K562 (cell line): ENCODE measurements around the gene PPARD. TPM values are rescaled to one million over a fixed set of nuclear protein-coding genes. Genes with fewer than 3 reads are reported as not detected.
A peak's percentile ranks its signal among the peaks of the same experiment; 100 is the strongest.

Experiments used
- ARID3B ChIP-seq: fragments of 250-450 bp; sonication (Bioruptor Pico); IDR thresholded peaks from 2 replicates; pipeline ENCODE4 v1.4.0; 2020; ENCODE audit warnings: borderline replicate concordance
- FOXA3 ChIP-seq, 2 experiments: fragments of 450-650 bp in 1 of 2; sonication (generic) in 1 of 2; formaldehyde crosslinking; IDR thresholded peaks in 1 of 2; conservative IDR thresholded peaks in 1 of 2; 2 replicates each; pipeline versions ENCODE4 v1.4.0 to v1.8.0; 2020 to 2022; ENCODE audit warnings: mild to moderate bottlenecking in 2 of 2, missing genetic modification reagents in 1 of 2
- HMBOX1 ChIP-seq: sonication (generic); IDR thresholded peaks from 2 replicates; pipeline ENCODE4 v1.6.1; 2016
- HNRNPLL ChIP-seq: fragments of 200-400 bp; formaldehyde crosslinking; IDR thresholded peaks from 2 replicates; pipeline ENCODE4 v1.6.1; 2017; ENCODE audit warnings: low read length, low read depth, mild to moderate bottlenecking; ENCODE audit not compliant: poor library complexity, severe bottlenecking
- IRF9 ChIP-seq: fragments of 450-650 bp; IDR thresholded peaks from 2 replicates; pipeline ENCODE4 v1.6.1; 2016; ENCODE audit warnings: missing biosample characterization, missing genetic modification characterization
- NCOA2 ChIP-seq, 2 experiments: fragments of 450-650 bp; IDR thresholded peaks; 2 replicates each; pipeline ENCODE4 v1.6.1; 2018; ENCODE audit warnings: mild to moderate bottlenecking in 2 of 2, moderate library complexity in 1 of 2; ENCODE audit not compliant: partially characterized antibody in 2 of 2
- NFYB ChIP-seq: IDR thresholded peaks from 2 replicates; pipeline ENCODE4 v1.6.1; 2011; ENCODE audit warnings: mild to moderate bottlenecking, moderate library complexity; ENCODE audit not compliant: insufficient read length; ENCODE audit errors: extremely low read depth
- PHB2 ChIP-seq: fragments of 450-650 bp; IDR thresholded peaks from 2 replicates; pipeline ENCODE4 v1.6.1; 2017; ENCODE audit warnings: low read depth
- PYGO2 ChIP-seq: fragments of 450-650 bp; IDR thresholded peaks from 2 replicates; pipeline ENCODE4 v1.6.1; 2016; ENCODE audit warnings: mild to moderate bottlenecking, missing genetic modification characterization, moderate library complexity, missing compliant biosample characterization
- SIRT6 ChIP-seq: IDR thresholded peaks from one replicate; pipeline ENCODE4 v1.6.1; 2012; ENCODE audit warnings: low read depth, mild to moderate bottlenecking, control low read depth, inconsistent platforms, low read length, moderate library complexity
- SMAD1 ChIP-seq: fragments of 150-350 bp; IDR thresholded peaks from 2 replicates; pipeline ENCODE4 v1.6.1; 2014; ENCODE audit warnings: low read length, low read depth; ENCODE audit not compliant: partially characterized antibody
- SMARCA5 ChIP-seq: fragments of 450-650 bp; IDR thresholded peaks from 2 replicates; pipeline ENCODE4 v1.6.1; 2016
- SMARCB1 ChIP-seq: IDR thresholded peaks from 2 replicates; pipeline ENCODE4 v1.6.1; 2011; ENCODE audit warnings: improper control_type of control experiment, low read depth; ENCODE audit not compliant: insufficient read length
- SMARCC2 ChIP-seq: fragments of 450-650 bp; IDR thresholded peaks from 2 replicates; pipeline ENCODE4 v1.6.1; 2017; ENCODE audit warnings: antibody characterized with exemption, moderate library complexity, mild to moderate bottlenecking, low read depth
- SNRNP70 ChIP-seq: fragments of 200-400 bp; formaldehyde crosslinking; optimal IDR thresholded peaks from 2 replicates; pipeline ENCODE3; 2017; ENCODE audit warnings: low read depth, low read length
- TSHZ1 ChIP-seq: fragments of 250-450 bp; sonication (Bioruptor Pico); IDR thresholded peaks from 2 replicates; pipeline ENCODE4 v1.4.0; 2020; ENCODE audit warnings: mild to moderate bottlenecking, moderate library complexity
- ZBTB26 ChIP-seq: fragments of 450-650 bp; formaldehyde crosslinking; IDR thresholded peaks from 2 replicates; pipeline ENCODE4 v1.4.0; 2022; ENCODE audit warnings: missing genetic modification characterization
- ZNF24 ChIP-seq: fragments of 450-650 bp; IDR thresholded peaks from 2 replicates; pipeline ENCODE4 v1.6.1; 2016
- ZNF384 ChIP-seq: IDR thresholded peaks from 2 replicates; pipeline ENCODE4 v1.6.1; 2012; ENCODE audit warnings: low read depth, low read length, improper control_type of control experiment
- polyA plus RNA-seq, 8 experiments: library from polyadenylated mRNA; depleted of rRNA in 4 of 8; stranded (reverse) in 5 of 8; unstranded in 3 of 8; fragments of >200 nt; fragmentation: Nextera tagmentation in 2 of 8; fragmentation: Illumina TruSeq in 1 of 8; extraction: Ambion mirVana in 2 of 8; extraction: Trizol in 1 of 8; gene quantifications; 2 replicates each; pipeline versions ENCODE4 v1.2.1 to v1.2.3, GENCODE V29; 2011 to 2014; ENCODE audit warnings: inconsistent platforms in 1 of 8, missing spikeins in 1 of 8
- total RNA-seq, 7 experiments: library from RNA; depleted of rRNA in 6 of 7; stranded (reverse); fragments of >200 nt in 6 of 7; fragmentation: Illumina TruSeq in 2 of 7; extraction: Trizol in 2 of 7; gene quantifications; 2 replicates each; pipeline versions ENCODE4 v1.2.1 to v1.2.3, GENCODE V29; 2011 to 2021; ENCODE audit warnings: low replicate concordance in 1 of 7

PPARD gene
- total and polyA plus RNA-seq, 9 of the 15 experiments (the other 6 are each of a cell fraction or from before 2014, with no cell fraction given): 0.14 to 13.2 (median 3.8) TPM

GRCh38 chr6:35342258-35343091 is at the start of gene PPARD (continued):
- TF ChIP-seq FOXA3 (CRISPR knock-in tag; conservative IDR thresholded peaks at IDR 0.05 in 1 of 2, IDR thresholded peaks at IDR 0.05 in 1 of 2) (0 out of 4 replicates have a peak, but pooled peaks of 1 of the 2 experiments have one; percentile 61), ARID3B (no peak), PYGO2 (tag) (no peak), HMBOX1 (no peak), PHB2 (no peak), SMARCA5 (no peak), IRF9 (no peak), SIRT6 (no peak), SMAD1 (no peak), TSHZ1 (CRISPR knock-in tag) (no peak), SMARCB1 (no peak), SMARCC2 (no peak), ZNF384 (peak; percentile 69), SNRNP70 (no peak), ZNF24 (peak; percentile 40; the same call in 1 of the 2 replicates), NFYB (no peak), HNRNPLL (no peak), NCOA2 (IDR thresholded peaks at IDR 0.05; ENCODE audit: partially characterized antibody in 2 of 2) (no peak), ZBTB26 (no peak)
